NCI-H226 (cell line): ENCODE data around the gene CD38.
"Not testable (repeated sequence)": the region's sequence is repeated elsewhere in the genome, so short reads cannot be mapped to it uniquely, and the experiment has no call there.

Experiments
- DNase-seq: peaks from one replicate; pipeline ENCODE4 v3.0.0-alpha.2; 2015

The CD38 gene

GRCh38 chr4:15778289-15779241 is at the start of gene CD38:
CD38 (plus strand) TSS chr4:15778328; CDS start chr4:15778415, 87 bp downstream.
- DNase-seq, result no peak

- no peak for DNase-seq
Observed at GRCh38 chr4:15729910-15730533, 48.1 kb upstream of the CD38 start.

DNA sequence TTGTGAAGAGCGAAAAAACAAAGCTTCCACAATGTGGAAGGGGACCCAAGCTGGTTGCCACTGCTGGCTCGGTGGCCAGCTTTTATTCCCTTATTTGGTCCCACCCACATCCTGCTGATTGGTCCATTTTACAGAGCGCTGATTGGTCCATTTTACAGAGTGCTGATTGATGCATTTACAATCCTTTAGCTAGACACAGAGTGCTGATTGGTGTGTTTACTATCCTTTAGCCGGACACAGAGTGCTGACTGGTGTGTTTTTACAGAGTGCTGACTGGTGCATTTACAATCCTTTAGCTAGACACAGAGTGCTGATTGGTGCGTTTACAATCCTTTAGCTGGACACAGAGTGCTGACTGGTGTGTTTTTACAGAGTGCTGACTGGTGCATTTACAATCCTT is 45.1 kb upstream of the CD38 start:
- not testable (repeated sequence) for DNase-seq

DNA sequence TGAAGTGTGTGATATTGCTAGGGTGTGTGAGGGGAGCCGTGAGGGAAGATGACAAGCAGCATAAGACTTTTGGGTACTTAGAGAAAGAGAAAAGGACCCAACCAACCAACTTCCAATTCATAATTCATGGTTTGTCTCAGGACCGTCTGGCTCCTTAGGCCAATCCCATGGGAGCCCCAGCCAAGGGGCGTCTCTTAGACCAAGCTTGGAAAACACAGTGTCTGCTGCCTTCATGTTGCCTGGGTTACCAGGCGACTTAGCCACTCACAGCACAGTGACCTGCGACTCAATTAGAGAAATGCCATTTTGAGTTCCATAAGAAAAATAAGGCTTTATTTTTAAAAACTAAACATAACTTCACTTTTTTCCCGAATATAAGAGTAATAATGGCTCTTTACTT is 42.6 kb upstream of the CD38 start:
- DNase-seq, result no peak

DNA sequence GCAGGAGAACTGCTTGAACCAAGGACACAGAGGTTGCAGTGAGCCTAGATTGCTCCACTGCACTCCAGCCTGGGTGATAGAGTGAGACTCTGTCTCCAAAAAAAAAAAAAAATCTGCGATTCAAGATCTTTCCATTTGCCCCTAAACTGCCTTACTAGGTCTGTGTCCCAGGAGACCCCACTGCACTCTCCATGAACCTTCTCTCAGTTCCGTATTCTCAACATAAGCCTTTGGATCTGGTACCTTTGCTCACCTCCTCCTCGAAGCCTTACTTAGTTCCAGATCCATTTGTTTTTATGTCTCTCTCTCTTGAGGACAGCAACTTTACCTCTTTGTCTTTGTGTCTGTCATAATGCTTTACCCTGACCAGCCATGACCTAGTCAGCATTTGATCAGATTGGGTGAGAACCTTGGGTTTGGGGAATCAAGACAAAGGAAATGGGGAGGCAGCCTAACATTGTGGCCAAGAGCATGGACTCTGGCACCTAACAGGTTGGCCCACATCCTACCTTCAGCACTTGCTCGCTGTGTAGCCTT is 41.5 kb upstream of the CD38 start:
- no peak for DNase-seq

DNA sequence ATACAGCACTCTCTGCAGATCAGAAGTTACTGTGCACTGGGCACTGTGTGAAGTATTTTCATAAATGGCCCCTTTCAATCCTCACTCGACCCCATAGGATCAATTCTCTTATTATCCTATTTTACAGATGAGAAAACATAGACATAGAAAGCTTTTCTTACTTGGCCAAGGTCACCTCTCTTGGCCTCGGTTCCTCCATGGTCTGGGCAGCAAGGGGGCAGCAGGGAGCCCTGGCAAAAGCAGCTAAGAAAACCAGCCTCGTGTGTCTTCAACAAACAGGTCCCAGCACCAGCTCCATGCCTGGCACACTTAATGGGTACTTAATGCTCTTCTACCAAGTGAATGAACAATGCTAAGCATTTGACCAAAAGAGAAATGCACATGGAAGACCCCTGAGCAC is 40.9 kb upstream of the CD38 start:
- DNase-seq, result no peak

- no peak for DNase-seq
Observed at GRCh38 chr4:15738877-15739276, 39.3 kb upstream of the CD38 start.

DNA sequence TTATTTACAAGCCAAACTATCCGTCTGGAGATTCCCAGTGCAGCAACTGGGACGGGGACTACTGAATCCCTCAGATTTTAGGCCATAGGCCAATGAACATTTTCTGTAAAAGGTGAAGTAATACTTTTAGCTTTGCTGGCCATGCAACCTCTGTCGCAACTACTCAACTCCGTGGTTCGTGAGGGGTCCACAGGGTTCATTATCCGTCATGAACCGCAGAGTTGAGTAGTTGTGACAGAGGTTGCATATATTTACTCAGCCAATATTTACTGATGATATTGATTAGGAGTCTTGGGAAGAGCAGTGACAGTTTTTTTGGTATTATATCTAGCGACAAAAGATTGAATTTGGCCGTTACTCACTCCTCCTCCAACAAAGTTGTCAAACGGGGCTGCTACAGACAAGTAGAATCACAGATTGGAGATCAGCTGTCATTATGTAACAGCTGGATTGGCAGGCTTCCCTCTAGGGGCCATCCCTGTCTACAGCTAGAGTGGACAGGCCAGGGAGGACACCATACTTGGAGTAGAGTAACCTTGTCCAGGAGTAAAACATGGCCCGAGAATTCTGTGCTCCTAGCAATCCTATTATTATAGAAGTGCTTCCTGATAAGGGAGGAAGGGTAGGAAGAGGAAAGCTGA is 37.2 kb upstream of the CD38 start:
- no peak for DNase-seq

- DNase-seq, result no peak
Observed at GRCh38 chr4:15742083-15742582, 36.0 kb upstream of the CD38 start.

- DNase-seq, result no peak
Observed at GRCh38 chr4:15742637-15743036, 35.5 kb upstream of the CD38 start.

GRCh38 chr4:15744016-15744545 is 34.0 kb upstream of the CD38 start:
- no peak for DNase-seq

GRCh38 chr4:15746110-15746509 is 32.0 kb upstream of the CD38 start:
- no peak for DNase-seq

DNA sequence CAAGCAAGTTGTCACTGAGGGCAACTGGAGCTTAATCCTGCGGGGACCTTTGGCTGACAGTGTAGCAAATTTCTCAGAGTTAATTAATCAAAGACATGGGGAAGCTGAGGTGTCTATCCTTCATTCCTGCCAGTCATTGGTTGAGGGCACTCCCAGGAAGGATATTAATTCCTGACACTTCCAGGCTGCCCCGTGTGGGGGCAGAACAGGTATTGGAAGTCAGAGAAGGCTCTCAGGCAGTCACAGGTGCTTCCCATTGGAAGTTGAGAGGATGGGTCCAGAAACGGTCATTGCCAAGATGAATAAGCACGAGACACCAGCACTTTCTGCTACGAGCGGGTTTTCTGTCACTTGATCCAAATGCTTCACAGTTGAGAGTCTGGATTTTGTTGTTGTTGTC is 29.1 kb upstream of the CD38 start:
- DNase-seq, result no peak

DNA sequence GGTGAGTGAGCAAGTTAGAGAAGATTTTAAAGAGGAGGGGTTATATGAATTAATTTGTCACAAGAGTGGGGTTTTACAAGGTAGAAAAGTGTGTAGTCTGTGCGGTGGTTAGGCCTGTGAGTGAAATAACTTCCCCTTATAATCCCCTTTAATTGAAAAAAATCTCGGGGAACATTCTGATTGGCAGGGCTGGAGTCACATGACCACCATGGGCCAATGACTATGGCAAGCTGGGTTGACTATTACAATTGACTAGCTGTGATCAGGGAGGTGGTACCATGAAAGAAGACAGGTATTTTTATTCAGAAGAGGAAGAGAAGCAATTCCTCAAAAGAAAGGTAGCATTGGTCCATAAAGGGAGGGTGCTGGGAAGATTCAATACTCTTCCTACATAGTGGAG is 27.0 kb upstream of the CD38 start:
- no peak for DNase-seq

DNA sequence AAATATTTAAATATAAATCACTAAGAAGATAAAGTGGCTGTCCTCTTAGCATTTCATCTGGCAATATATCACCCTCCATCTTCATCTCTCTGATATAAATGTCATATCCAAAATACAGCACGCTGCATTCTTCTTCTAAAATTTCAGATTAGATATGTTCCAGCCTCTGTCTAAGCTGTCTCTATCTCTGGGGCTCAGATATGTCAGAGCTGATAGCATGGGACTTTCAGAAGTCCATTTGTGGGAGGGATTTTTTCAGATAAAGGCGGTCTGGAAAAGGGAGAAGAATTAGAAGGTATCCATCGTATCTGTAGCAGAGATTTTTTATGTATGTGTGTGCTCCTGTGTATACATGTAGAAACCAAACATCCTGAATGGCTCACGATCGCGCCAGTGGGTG is 25.0 kb upstream of the CD38 start:
- peak; percentile 48 for DNase-seq

- DNase-seq, result peak; percentile 88
Observed at GRCh38 chr4:15753786-15754185, 24.3 kb upstream of the CD38 start.

DNA sequence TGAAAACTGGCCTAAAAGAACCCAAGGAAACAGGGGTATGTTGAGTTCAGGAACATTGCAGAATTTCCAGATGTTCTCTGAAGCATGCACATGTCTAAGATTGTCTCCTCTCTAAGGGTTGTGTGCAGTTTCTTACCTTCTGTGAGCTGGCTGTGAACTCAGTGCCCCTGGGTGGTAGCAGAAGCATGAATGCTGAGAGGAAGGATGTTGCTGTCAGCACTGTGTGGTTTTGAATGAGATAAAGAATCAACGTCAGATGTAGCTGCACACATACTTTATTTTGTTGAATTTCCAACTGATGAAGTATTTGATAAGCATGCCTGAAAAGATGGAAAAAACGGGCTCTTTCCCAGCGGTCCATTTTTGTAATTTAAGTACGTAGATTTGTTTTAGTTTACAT is 23.8 kb upstream of the CD38 start:
- peak; percentile 92 for DNase-seq

DNA sequence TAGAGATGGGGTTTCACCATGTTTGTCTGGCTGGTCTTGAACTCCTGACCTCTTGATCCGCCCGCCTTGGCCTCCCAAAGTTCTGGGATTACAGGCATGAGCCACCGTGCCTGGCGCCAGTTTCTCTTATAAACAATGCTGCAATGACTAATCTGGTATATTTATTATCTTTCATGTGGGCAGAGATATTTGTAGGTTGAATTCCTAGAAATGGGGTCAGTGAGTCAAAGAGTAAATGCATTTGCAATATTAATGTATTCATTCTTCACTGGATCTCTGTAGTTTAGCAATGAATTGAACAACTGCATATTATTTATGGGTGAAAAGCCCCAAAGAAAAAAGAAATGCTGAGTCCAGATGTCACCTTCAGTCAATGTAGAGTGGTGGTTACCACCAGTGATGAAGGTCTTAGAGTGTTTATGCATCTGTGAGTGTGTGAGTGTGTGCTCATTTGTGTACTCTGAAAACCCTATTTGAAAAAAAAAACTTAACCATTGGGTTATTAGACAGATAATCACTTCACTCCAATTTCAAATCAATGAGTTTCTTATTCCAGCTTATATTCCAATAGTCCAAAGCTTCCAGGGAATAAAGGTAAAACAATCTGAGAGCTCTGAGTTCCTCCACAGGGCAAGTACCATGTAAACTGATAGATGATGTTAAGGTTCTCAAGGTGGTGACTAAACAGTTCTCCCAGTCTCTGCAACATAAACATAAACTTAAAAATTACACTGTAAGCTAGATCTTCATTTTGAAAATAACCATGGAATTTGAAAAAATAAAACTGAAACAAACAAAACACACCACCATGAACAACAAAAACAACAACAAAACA is 22.6 kb upstream of the CD38 start:
- DNase-seq, result peak; percentile 76

DNA sequence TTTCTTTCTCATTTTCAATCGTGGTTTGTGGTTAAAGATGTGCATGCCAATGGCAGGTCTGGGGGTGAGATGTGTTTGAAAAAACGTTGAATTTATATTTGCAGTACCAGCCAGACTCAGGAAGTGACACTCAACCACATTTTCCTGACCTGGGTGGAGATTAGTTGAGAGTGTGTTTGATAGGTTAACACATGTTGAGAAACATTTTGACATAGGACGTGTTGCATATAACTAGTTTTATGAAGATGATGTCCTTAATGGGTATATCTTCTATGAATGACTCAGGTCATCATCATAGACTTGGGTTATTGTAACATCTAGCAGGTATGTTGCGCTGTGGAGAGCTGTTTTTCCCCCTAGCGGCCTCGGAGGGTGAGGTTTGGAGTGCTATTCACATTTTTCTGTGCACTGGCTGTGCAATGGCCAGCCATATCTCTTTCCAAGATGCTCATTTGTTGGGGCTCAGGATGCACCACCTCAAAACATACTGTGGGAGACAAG is 21.7 kb upstream of the CD38 start:
- peak; percentile 95 for DNase-seq

DNA sequence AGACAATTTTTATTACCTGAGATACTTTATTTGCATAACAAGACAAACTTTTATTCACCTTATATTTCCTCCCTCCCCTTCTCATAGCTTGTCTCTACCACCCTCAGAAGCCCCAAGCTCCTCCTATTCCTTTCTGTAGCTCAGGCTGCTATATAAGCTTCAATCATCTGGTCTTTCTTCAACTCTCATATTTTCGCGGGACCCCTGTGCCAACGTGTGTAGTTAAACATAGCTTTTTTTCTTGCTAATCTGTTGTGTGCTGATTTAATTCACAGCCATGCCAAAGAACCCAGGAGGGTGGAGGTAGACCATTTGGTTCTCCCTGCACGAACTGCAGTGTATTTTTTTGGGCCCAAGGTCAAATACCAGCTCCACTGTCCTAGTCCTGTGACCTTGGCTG is 21.1 kb upstream of the CD38 start:
- no peak for DNase-seq

DNA sequence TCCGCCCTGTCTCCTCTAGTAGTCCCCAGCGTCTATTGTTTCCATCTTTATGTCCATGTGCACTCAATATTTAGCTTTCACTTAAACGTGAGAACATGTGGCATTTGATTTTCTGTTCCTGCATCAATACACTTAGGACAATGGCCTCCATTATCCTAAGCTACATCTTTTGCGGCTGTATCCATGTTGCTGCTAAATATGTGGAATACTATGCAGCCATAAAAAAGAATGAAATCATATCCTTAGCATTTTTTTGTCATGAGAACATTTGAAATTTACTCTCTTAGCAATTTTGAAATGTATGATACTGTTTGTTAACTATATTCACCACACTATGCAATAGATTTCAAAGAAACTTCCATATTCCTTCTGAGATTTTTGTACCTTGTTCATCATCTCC is 19.8 kb upstream of the CD38 start:
- no peak for DNase-seq

DNA sequence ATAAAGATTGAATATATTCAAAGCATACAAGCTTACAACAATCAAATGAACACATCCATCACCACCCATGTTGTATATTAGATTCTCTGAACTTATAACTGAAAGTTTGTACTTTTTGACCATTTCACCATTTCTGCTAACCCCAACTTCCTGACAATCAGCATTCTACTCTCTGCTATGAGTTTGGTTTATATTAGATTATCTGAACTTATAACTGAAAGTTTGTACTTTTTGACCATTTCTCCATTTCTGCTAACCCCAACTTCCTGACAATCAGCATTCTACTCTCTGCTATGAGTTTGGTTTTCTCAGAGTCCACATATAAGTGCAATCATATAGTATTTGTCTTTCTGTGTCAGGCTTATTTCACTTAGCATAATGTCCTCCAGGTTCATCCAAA is 15.7 kb upstream of the CD38 start:
- DNase-seq, result not testable (repeated sequence)
